ENCODE data around the gene ZNF253. TPM values are rescaled to one million over a fixed set of nuclear protein-coding genes. Genes with fewer than 3 reads are reported as not detected.

Gene ZNF253
- total and polyA plus RNA-seq, 9 of the 15 experiments (the other 6 are each of a cell fraction or from before 2014, with no cell fraction given) = 4.0 to 14.4 (median 7.5) TPM

GRCh38 chr19:19900729-19901444 lies 35.2 kb downstream of the ZNF253 start, which contains the start of gene ZNF93 (continued):
- TF ChIP-seq ZBTB9 (CRISPR knock-in tag; IDR thresholded peaks at IDR 0.05) = peak; percentile 22; the same call in 1 of the 2 replicates
- no peak for TF ChIP-seq EGR1 (conservative IDR thresholded peaks at IDR 0.05)
- no peak for TF ChIP-seq TSHZ1 (CRISPR knock-in tag; IDR thresholded peaks at IDR 0.05)
- TF ChIP-seq PHTF2 (CRISPR knock-in tag; IDR thresholded peaks at IDR 0.05) = no peak
- no peak for TF ChIP-seq GATAD2B (IDR thresholded peaks at IDR 0.05; ENCODE audit: borderline replicate concordance)
- TF ChIP-seq ZKSCAN3 (CRISPR knock-in tag; IDR thresholded peaks at IDR 0.05) = no peak
- no peak for TF ChIP-seq ZNF239 (CRISPR knock-in tag; IDR thresholded peaks at IDR 0.05)
- no peak for TF ChIP-seq MYBL2 (IDR thresholded peaks at IDR 0.05; ENCODE audit: low read depth)
- TF ChIP-seq MYBL2 (CRISPR knock-in tag; IDR thresholded peaks at IDR 0.05; ENCODE audit: borderline replicate concordance) = no peak
- TF ChIP-seq THRA (IDR thresholded peaks at IDR 0.05) = no peak
- TF ChIP-seq TCF15 (CRISPR knock-in tag; IDR thresholded peaks at IDR 0.05) = no peak
- TF ChIP-seq MXI1 (IDR thresholded peaks at IDR 0.05; ENCODE audit: low read depth, low read length) = no peak
- no peak for TF ChIP-seq HEY1 (CRISPR knock-in tag; IDR thresholded peaks at IDR 0.05; ENCODE audit: borderline replicate concordance)
- TF ChIP-seq ZNF324 (CRISPR knock-in tag; IDR thresholded peaks at IDR 0.05) = no peak
- no peak for TF ChIP-seq PTRF (tag; IDR thresholded peaks at IDR 0.05)
- no peak for TF ChIP-seq MBD1 (CRISPR knock-in tag; IDR thresholded peaks at IDR 0.05)

All from K562 (cell line).